GM19193 (cell line): ENCODE data around the gene FIBP.

ENCODE experiments used
- POLR2A ChIP-seq: IDR thresholded peaks from 4 replicates; pipeline ENCODE4 v1.6.1; 2011; ENCODE audit not compliant: insufficient read depth, insufficient read length; ENCODE audit errors: extremely low read depth

Gene FIBP

DNA sequence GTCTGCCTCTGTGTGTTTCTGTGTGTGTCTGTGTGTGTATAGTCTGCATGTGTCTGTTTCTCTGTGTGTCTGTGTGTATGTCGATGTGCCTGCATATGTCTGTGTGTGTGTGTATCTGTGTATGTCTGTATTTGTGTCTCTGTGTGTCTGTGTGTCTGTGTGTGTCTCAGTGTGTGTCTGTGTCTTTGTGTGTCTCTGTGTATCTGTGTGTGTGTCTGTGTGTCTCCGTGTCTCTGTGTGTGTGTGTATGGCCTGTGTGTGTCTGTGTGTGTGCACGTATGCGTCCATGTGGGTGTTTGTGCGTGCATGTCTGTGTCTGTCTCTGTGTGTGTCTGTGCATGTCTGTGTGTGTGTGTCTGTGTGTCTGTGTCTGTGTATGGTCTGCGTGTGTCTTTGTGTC is 54.1 kb downstream of the FIBP start:
- no peak for TF ChIP-seq POLR2A
